ENCODE results near the gene ADRB2. TPM values are rescaled to one million over a fixed set of nuclear protein-coding genes. Genes with fewer than 3 reads are reported as not detected.
A peak's percentile ranks its signal among the peaks of the same experiment; 100 is the strongest.

ADRB2 gene
- polyA plus RNA-seq (2011; rRNA removed) (0.15 and 0.18 TPM in 2 replicates), polyA plus RNA-seq (2017; fragmentation: RNase III; extraction: RNeasy Plus Mini Kit Qiagen cat#74134 plus additional on column Dnase treatment) (0.34 to 0.50 TPM (median 0.37 TPM) in 3 replicates), polyA minus RNA-seq (2011; rRNA and poly(A)+ RNA removed) (0.73 and 1.0 TPM in 2 replicates)
- 0.34 and 0.48 TPM in 2 replicates for polyA plus RNA-seq (2012; cell fraction: cytosol; rRNA removed)
- polyA plus RNA-seq (2012; cell fraction: nucleus; rRNA removed): 0.60 and 0.80 TPM in 2 replicates

DNA sequence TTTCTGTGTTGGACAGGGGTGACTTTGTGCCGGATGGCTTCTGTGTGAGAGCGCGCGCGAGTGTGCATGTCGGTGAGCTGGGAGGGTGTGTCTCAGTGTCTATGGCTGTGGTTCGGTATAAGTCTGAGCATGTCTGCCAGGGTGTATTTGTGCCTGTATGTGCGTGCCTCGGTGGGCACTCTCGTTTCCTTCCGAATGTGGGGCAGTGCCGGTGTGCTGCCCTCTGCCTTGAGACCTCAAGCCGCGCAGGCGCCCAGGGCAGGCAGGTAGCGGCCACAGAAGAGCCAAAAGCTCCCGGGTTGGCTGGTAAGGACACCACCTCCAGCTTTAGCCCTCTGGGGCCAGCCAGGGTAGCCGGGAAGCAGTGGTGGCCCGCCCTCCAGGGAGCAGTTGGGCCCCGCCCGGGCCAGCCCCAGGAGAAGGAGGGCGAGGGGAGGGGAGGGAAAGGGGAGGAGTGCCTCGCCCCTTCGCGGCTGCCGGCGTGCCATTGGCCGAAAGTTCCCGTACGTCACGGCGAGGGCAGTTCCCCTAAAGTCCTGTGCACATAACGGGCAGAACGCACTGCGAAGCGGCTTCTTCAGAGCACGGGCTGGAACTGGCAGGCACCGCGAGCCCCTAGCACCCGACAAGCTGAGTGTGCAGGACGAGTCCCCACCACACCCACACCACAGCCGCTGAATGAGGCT lies at the start of gene ADRB2:
ADRB2 (plus strand) TSS at position 559 of the 686 bp plus-strand sequence. CDS start 221 bp downstream, outside the sequence.
- FAIRE-seq (no peak), DNase-seq (ENCODE audit: low read depth in 1 of 2, low spot score in 1 of 2) (peak; percentile 84 to 90), ATAC-seq (peak; percentile 95 to 98)
- TF ChIP-seq JUN (IDR thresholded peaks at IDR 0.05) (peak in 1 of 2 experiments; percentile 42; a peak in 1 of 5 replicates), RAD21 (conservative IDR thresholded peaks at IDR 0.05 in 1 of 2, IDR thresholded peaks at IDR 0.05 in 1 of 2) (no peak), CEBPB (IDR thresholded peaks at IDR 0.05) (no peak), POLR2A (IDR thresholded peaks at IDR 0.05; ENCODE audit: low read length) (peak; percentile 84), MAZ (IDR thresholded peaks at IDR 0.05; ENCODE audit: borderline replicate concordance, low read depth, low read length) (no peak), FOSB (CRISPR knock-in tag; IDR thresholded peaks at IDR 0.05) (no peak), PHF8 (IDR thresholded peaks at IDR 0.05; ENCODE audit: borderline replicate concordance, low read depth) (no peak), KDM5A (IDR thresholded peaks at IDR 0.05) (no peak)
- TF ChIP-seq, protein P1, sequence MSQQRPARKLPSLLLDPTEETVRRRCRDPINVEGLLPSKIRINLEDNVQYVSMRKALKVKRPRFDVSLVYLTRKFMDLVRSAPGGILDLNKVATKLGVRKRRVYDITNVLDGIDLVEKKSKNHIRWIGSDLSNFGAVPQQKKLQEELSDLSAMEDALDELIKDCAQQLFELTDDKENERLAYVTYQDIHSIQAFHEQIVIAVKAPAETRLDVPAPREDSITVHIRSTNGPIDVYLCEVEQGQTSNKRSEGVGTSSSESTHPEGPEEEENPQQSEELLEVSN (IDR thresholded peaks at IDR 0.05; ENCODE audit: borderline replicate concordance, low read depth): peak; percentile 74; the same call in 1 of the 2 replicates
- TF ChIP-seq, protein P2, sequence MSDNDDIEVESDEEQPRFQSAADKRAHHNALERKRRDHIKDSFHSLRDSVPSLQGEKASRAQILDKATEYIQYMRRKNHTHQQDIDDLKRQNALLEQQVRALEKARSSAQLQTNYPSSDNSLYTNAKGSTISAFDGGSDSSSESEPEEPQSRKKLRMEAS (IDR thresholded peaks at IDR 0.05): peak; percentile 51; the same call in 1 of the 2 replicates
- TF ChIP-seq, protein P3, sequence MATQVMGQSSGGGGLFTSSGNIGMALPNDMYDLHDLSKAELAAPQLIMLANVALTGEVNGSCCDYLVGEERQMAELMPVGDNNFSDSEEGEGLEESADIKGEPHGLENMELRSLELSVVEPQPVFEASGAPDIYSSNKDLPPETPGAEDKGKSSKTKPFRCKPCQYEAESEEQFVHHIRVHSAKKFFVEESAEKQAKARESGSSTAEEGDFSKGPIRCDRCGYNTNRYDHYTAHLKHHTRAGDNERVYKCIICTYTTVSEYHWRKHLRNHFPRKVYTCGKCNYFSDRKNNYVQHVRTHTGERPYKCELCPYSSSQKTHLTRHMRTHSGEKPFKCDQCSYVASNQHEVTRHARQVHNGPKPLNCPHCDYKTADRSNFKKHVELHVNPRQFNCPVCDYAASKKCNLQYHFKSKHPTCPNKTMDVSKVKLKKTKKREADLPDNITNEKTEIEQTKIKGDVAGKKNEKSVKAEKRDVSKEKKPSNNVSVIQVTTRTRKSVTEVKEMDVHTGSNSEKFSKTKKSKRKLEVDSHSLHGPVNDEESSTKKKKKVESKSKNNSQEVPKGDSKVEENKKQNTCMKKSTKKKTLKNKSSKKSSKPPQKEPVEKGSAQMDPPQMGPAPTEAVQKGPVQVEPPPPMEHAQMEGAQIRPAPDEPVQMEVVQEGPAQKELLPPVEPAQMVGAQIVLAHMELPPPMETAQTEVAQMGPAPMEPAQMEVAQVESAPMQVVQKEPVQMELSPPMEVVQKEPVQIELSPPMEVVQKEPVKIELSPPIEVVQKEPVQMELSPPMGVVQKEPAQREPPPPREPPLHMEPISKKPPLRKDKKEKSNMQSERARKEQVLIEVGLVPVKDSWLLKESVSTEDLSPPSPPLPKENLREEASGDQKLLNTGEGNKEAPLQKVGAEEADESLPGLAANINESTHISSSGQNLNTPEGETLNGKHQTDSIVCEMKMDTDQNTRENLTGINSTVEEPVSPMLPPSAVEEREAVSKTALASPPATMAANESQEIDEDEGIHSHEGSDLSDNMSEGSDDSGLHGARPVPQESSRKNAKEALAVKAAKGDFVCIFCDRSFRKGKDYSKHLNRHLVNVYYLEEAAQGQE (IDR thresholded peaks at IDR 0.05): no peak
- POLR2A ChIA-PET: interaction anchor here (0.6 to 1.0 kb wide), 4 partner anchors 29 to 185 kb away, joined by 3 to 5 read pairs (median 3); no protein-coding TSS in a partner anchor
- Histone ChIP-seq H3K9me3 (no peaks in the 10 kb centered on the region), H3K27ac (peak within 1 kb of the TSS; percentile 44 to 78), H3K4me1 (0 out of 3 replicates have a peak, but pooled peaks cover 4% of the 10 kb centered on the region), H3K4me2 (peak within 1 kb of the TSS; percentile 84), H3K4me3 (peak within 1 kb of the TSS; percentile 48)
- CTCF ChIA-PET: interaction anchor here (0.7 to 2.3 kb wide), 7 partner anchors 11 to 289 kb away, joined by 3 to 10 read pairs (median 4); no protein-coding TSS in a partner anchor
- 2% methylated on average over 22 of the region's 42 CpGs for WGBS (ENCODE audit: missing lambda C conversion rate)

DNA sequence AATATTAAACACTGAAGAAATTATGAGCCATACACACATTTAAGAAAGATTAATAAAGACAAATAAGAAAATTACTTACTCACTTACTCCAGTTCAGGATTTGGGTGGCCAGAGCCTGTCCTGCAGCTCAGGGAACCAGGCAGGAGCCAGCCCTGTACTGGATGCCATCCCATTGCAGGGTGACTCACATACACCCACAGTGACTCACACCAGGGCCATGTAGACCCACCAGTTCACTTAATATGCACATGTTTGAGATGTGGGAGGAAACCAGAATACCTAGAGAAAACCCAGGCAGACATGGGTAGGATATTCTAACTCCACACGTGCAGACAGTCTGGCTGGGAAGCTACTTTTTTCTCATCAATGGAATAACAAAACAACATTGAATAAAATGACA lies 49.6 kb upstream of the ADRB2 start:
- Histone ChIP-seq H3K4me2 (no peak overlapping the region), H3K4me3 (no peak overlapping the region), H3K9me3 (no peaks in the 10 kb centered on the region), H3K27ac (no peak overlapping the region), H3K4me1 (no peaks in the 10 kb centered on the region)
- no peak for TF ChIP-seq FOXS1 (CRISPR knock-in tag; IDR thresholded peaks at IDR 0.05)
- TF ChIP-seq NFE2L2 (conservative IDR thresholded peaks at IDR 0.05; ENCODE audit: low read length): no peak
- TF ChIP-seq FOSL2 (IDR thresholded peaks at IDR 0.05): 0 out of 2 replicates have a peak, but pooled peaks have one; percentile 10
- peak; percentile 65; the same call in 1 of the 2 replicates for TF ChIP-seq FOSL2 (CRISPR knock-in tag; IDR thresholded peaks at IDR 0.05)
- 37% methylated on average over 1 of the region's 1 CpG for WGBS (ENCODE audit: missing lambda C conversion rate)
- CTCF ChIA-PET: interaction anchor here (0.8 kb wide), 1 partner anchor 258 kb away, joined by 3 read pairs; no protein-coding TSS in a partner anchor
- DNase-seq (ENCODE audit: low read depth in 1 of 2, low spot score in 1 of 2): peak; percentile 12 to 41
- no peak for FAIRE-seq
- POLR2A ChIA-PET: no interaction called here
- ATAC-seq: peak; percentile 73 to 85; a peak in 5 of 6 replicates

DNA sequence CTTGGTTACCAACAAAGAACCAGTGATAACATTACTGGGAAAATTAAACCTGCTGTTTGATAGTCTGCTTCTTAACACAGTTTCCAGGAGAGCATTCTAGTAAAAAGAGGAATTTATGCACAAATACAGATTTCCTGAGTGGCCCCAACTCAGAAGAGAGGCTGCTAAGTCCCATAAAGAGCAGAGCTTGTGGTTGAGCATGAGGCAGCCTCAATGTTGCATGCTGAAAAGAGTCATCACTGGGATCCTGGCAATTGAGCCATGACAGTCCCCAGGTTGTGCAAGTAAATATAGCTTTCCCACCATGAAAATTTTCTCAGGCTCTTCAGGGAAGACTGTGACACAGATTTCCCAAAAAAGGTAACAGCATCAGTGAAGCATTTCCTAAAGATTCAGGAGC lies 47.5 kb upstream of the ADRB2 start:
- no peak overlapping the region for H3K4me3 ChIP-seq
- no peak overlapping the region for H3K4me2 ChIP-seq
- no peak for DNase-seq (ENCODE audit: low read depth in 1 of 2, low spot score in 1 of 2)
- POLR2A ChIA-PET: no interaction called here
- FAIRE-seq: no peak
- H3K27ac ChIP-seq: no peak overlapping the region
- no peak for ATAC-seq
- no peaks in the 10 kb centered on the region for H3K9me3 ChIP-seq
- TF ChIP-seq HEYL (CRISPR knock-in tag; IDR thresholded peaks at IDR 0.05) (no peak), BHLHE40 (IDR thresholded peaks at IDR 0.05; ENCODE audit: low read depth, low read length) (no peak), CBX2 (IDR thresholded peaks at IDR 0.05; ENCODE audit: borderline replicate concordance, low read depth) (no peak), ZSCAN20 (CRISPR knock-in tag; IDR thresholded peaks at IDR 0.05) (no peak)
- no peaks in the 10 kb centered on the region for H3K4me1 ChIP-seq
- CTCF ChIA-PET: no interaction called here

All from A549 (cell line).